K562 (cell line): ENCODE results near the gene METTL15. TPM values are rescaled to one million over a fixed set of nuclear protein-coding genes. Genes with fewer than 3 reads are reported as not detected.

Experiments
- ATAC-seq: fragments of 200-7000 bp; cut with Tn5 transposase; 3 replicates; pipeline ENCODE4 v1.9.1; 2020; ENCODE audit warnings: moderate library complexity
- BruUV-seq: library from RNA; stranded (reverse); fragments of 400-500 nt; replicated peaks from 2 replicates; lab custom pipeline; 2021; lab: Mats Ljungman, UMichigan
- CTCF ChIA-PET: fragments of 300-600 bp; formaldehyde crosslinking; extraction: SDS; loops from one replicate; lab custom pipeline; 2021; ENCODE audit warnings: low intra/inter-chr PET ratio; lab: Yijun Ruan, JAX
- POLR2A ChIA-PET: fragments of 300-600, 350-650 bp; sonication (Branson Sonifier 250); formaldehyde crosslinking; extraction: SDS; loops from one replicate; lab custom pipeline; 2021; ENCODE audit warnings: antibody characterized with exemption, inconsistent platforms; lab: Yijun Ruan, JAX
- DNase-seq, 4 experiments: peaks; one replicate each; pipeline versions ENCODE4 v3.0.0 to v3.0.0-alpha.2; 2011 to 2018; ENCODE audit warnings: low spot score in 3 of 4, mixed read lengths in 3 of 4; ENCODE audit errors: extremely low read depth in 1 of 4
- FAIRE-seq: peaks from 2 replicates; lab custom pipeline; 2011; peaks lifted over from hg19 to GRCh38; lab: Jason Lieb, UNC
- H2AFZ ChIP-seq: 2 replicates; pipeline ENCODE4 v1.6.0; 2011; ENCODE audit warnings: low read depth, low read length, control low read depth, inconsistent platforms
- H3K27ac ChIP-seq: fragments of 200-600 bp; 3 replicates; pipeline ENCODE4 v1.8.0; 2011; ENCODE audit warnings: low read depth, mild to moderate bottlenecking, control low read depth, inconsistent platforms, low read length, moderate library complexity, mixed read lengths; ENCODE audit errors: extremely low read depth
- H3K27me3 ChIP-seq, 2 experiments: fragments of 300-600 bp in 1 of 2; 2 replicates in 1 of 2; 3 replicates in 1 of 2; pipeline versions ENCODE4 v1.6.0 to v1.8.0; 2011; ENCODE audit warnings: inconsistent platforms in 2 of 2, low read length in 2 of 2, mild to moderate bottlenecking in 1 of 2, mixed read lengths in 1 of 2, moderate library complexity in 1 of 2; ENCODE audit not compliant: control insufficient read depth in 2 of 2, insufficient read depth in 2 of 2
- H3K36me3 ChIP-seq: fragments of 300-600 bp; 3 replicates; pipeline ENCODE4 v1.8.0; 2011; ENCODE audit warnings: mild to moderate bottlenecking, low read length, inconsistent platforms; ENCODE audit not compliant: control insufficient read depth, insufficient read depth
- H3K4me1 ChIP-seq, 2 experiments: fragments of 200-600 bp in 1 of 2; replicated peaks in 1 of 2; 2 replicates in 1 of 2; 3 replicates in 1 of 2; pipeline versions ENCODE4 v1.5.1 to v1.8.0; 2011; ENCODE audit warnings: inconsistent platforms in 2 of 2, low read length in 2 of 2, mild to moderate bottlenecking in 1 of 2, mixed read lengths in 1 of 2, moderate library complexity in 1 of 2; ENCODE audit not compliant: control insufficient read depth in 2 of 2, insufficient read depth in 2 of 2
- H3K4me2 ChIP-seq: 2 replicates; pipeline ENCODE4 v1.6.1; 2011; ENCODE audit warnings: low read length, control low read depth, inconsistent platforms, mixed read lengths; ENCODE audit not compliant: insufficient read depth
- H3K4me3 ChIP-seq: fragments of 200-600 bp; sonication (generic), shearing (Covaris generic); 2 replicates; pipeline ENCODE4 v1.5.1; 2016; ENCODE audit warnings: control low read depth, inconsistent platforms
- H3K79me2 ChIP-seq: fragments of 200-600 bp; 3 replicates; pipeline ENCODE4 v1.8.0; 2011; ENCODE audit warnings: low read length, inconsistent platforms; ENCODE audit not compliant: control insufficient read depth, insufficient read depth
- H3K9ac ChIP-seq, 2 experiments: 2 replicates each; pipeline versions ENCODE4 v1.6.0 to v1.6.1; 2011; ENCODE audit warnings: low read depth in 2 of 2, low read length in 2 of 2, control low read depth in 1 of 2, inconsistent platforms in 1 of 2, mild to moderate bottlenecking in 1 of 2, mixed read lengths in 1 of 2; ENCODE audit not compliant: insufficient read depth in 1 of 2
- H3K9me1 ChIP-seq: one replicate; pipeline ENCODE4 v1.6.0; 2011; ENCODE audit warnings: inconsistent platforms, mild to moderate bottlenecking, low read length, moderate library complexity; ENCODE audit not compliant: control insufficient read depth, insufficient read depth
- H3K9me3 ChIP-seq: replicated peaks from 2 replicates; pipeline ENCODE4 v1.5.1; 2011; ENCODE audit warnings: low read depth, low read length, inconsistent platforms; ENCODE audit not compliant: control insufficient read depth, insufficient read depth
- H4K20me1 ChIP-seq: replicated peaks from 2 replicates; pipeline ENCODE4 v1.6.1; 2011; ENCODE audit warnings: low read length, inconsistent platforms, mixed read lengths; ENCODE audit not compliant: control insufficient read depth, insufficient read depth
- ARID3B ChIP-seq: fragments of 250-450 bp; sonication (Bioruptor Pico); IDR thresholded peaks from 2 replicates; pipeline ENCODE4 v1.4.0; 2020; ENCODE audit warnings: borderline replicate concordance
- HDAC2 ChIP-seq: fragments of 450-650 bp; IDR thresholded peaks from 2 replicates; pipeline ENCODE4 v1.6.1; 2016; ENCODE audit warnings: mild to moderate bottlenecking
- MLX ChIP-seq, 2 experiments: fragments of 450-650 bp in 1 of 2; sonication (generic) in 1 of 2; formaldehyde crosslinking; conservative IDR thresholded peaks; 2 replicates each; pipeline versions ENCODE4 v1.4.0 to v1.8.1; 2020 to 2022; ENCODE audit warnings: mild to moderate bottlenecking in 1 of 2, missing genetic modification reagents in 1 of 2
- NFIX ChIP-seq: fragments of 250-450 bp; sonication (Bioruptor Pico); IDR thresholded peaks from 2 replicates; pipeline ENCODE4 v1.4.0; 2020; ENCODE audit warnings: low read depth, mild to moderate bottlenecking, moderate library complexity
- TBL1XR1 ChIP-seq, 2 experiments: IDR thresholded peaks; 2 replicates each; pipeline ENCODE4 v1.6.1; 2012; ENCODE audit warnings: improper control_type of control experiment in 2 of 2, low read length in 2 of 2, mild to moderate bottlenecking in 1 of 2
- THRB ChIP-seq: fragments of 450-650 bp; formaldehyde crosslinking; conservative IDR thresholded peaks from 2 replicates; pipeline ENCODE4 v1.4.0; 2022; ENCODE audit warnings: mild to moderate bottlenecking, missing genetic modification characterization
- ZNF212 ChIP-seq: fragments of 450-650 bp; formaldehyde crosslinking; IDR thresholded peaks from 2 replicates; pipeline ENCODE4 v1.4.0; 2020; ENCODE audit warnings: mild to moderate bottlenecking
- ZNF263 ChIP-seq: sonication (generic); formaldehyde crosslinking; IDR thresholded peaks from 2 replicates; pipeline ENCODE4 v1.8.0; 2022; ENCODE audit warnings: mild to moderate bottlenecking, missing genetic modification reagents, borderline replicate concordance
- ZNF583 ChIP-seq: fragments of 250-450 bp; sonication (Bioruptor Pico); IDR thresholded peaks from 2 replicates; pipeline ENCODE4 v1.4.0; 2020
- WGBS: fragments of 100-300 bp; shearing (Covaris generic); methylation state at CpG from one replicate; pipeline ENCODE4 v1.1.6; 2016; ENCODE audit warnings: low coverage, mixed read lengths; ENCODE audit not compliant: insufficient coverage; ENCODE audit errors: missing lambda C conversion rate; 5-methylcytosine and 5-hydroxymethylcytosine counted together
- in situ Hi-C: fragments of 300-500 bp; cut with MboI; formaldehyde crosslinking; loops from 4 replicates; pipeline ENCODE4 v1.15.0; 2018; ENCODE audit warnings: inconsistent platforms, mixed read lengths
- intact Hi-C: fragments of 100-400 bp; cut with micrococcal nuclease; formaldehyde crosslinking; loops from 2 replicates; pipeline ENCODE4 v1.14.2; 2022
- polyA plus RNA-seq, 8 experiments: library from polyadenylated mRNA; depleted of rRNA in 4 of 8; stranded (reverse) in 5 of 8; unstranded in 3 of 8; fragments of >200 nt; fragmentation: Nextera tagmentation in 2 of 8; fragmentation: Illumina TruSeq in 1 of 8; extraction: Ambion mirVana in 2 of 8; extraction: Trizol in 1 of 8; gene quantifications; 2 replicates each; pipeline versions ENCODE4 v1.2.1 to v1.2.3, GENCODE V29; 2011 to 2014; ENCODE audit warnings: inconsistent platforms in 1 of 8, missing spikeins in 1 of 8
- total RNA-seq, 7 experiments: library from RNA; depleted of rRNA in 6 of 7; stranded (reverse); fragments of >200 nt in 6 of 7; fragmentation: Illumina TruSeq in 2 of 7; extraction: Trizol in 2 of 7; gene quantifications; 2 replicates each; pipeline versions ENCODE4 v1.2.1 to v1.2.3, GENCODE V29; 2011 to 2021; ENCODE audit warnings: low replicate concordance in 1 of 7
- TF ChIP-seq, protein P1 (sequence below): IDR thresholded peaks from 2 replicates; pipeline ENCODE4 v1.6.1; 2016; ENCODE audit warnings: missing genetic modification characterization, missing compliant biosample characterization

Gene METTL15
- total and polyA plus RNA-seq, 9 of the 15 experiments (the other 6 are each of a cell fraction or from before 2014, with no cell fraction given), result 10.7 to 21.7 (median 15.9) TPM

DNA sequence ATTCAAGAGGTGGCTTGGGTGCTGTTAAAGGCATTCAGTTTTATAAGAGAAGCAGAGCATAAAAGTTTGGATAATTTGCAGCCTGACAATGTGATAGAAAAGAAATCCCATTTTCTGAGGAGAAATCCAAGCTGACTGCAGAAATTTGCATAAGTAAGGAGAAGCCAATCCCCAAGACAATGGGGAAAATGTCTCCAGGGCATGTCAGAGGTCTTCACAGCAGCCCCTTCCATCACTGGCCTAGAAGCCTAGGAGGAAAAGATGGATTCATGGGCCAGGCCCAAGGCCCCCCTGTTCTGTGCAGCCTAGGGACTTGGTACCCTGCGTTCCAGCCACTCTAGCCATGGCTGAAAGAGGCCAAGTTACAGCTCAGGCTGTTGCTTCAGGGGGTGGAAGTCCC lies 207.3 kb downstream of the METTL15 start:
- no peak for DNase-seq
- in situ Hi-C loops (no loop called here), intact Hi-C loops (no loop called here)
- Histone ChIP-seq H3K9me1 (no peaks in the 10 kb centered on the region), H2AFZ (no peak overlapping the region), H3K9me3 (no peaks in the 10 kb centered on the region), H3K4me1 (no peaks in the 10 kb centered on the region), H3K9ac (no peak overlapping the region), H3K79me2 (no peaks in the 10 kb centered on the region), H3K4me3 (no peak overlapping the region), H3K4me2 (no peak overlapping the region), H4K20me1 (no peaks in the 10 kb centered on the region), H3K27ac (no peak overlapping the region), H3K36me3 (peaks cover 3% of the 10 kb centered on the region; the same call in 1 of the 3 replicates), H3K27me3 (no peaks in the 10 kb centered on the region)
- WGBS, result 50% methylated on average over 1 of the region's 1 CpG
- POLR2A ChIA-PET, result no interaction called here
- FAIRE-seq, result no peak
- ATAC-seq, result no peak
- CTCF ChIA-PET, result no interaction called here
- no TSS peak for BruUV-seq
- no peak for TF ChIP-seq NFIX (CRISPR knock-in tag)
- no peak for TF ChIP-seq ZNF212 (CRISPR knock-in tag)
- TF ChIP-seq ZNF583 (CRISPR knock-in tag), result no peak
- TF ChIP-seq ARID3B (CRISPR knock-in tag), result no peak
- no peak for TF ChIP-seq ZNF263 (CRISPR knock-in tag)
- TF ChIP-seq THRB (CRISPR knock-in tag), result no peak
- TF ChIP-seq MLX (CRISPR knock-in tag; conservative IDR thresholded peaks at IDR 0.05), result no peak
- TF ChIP-seq, protein P1, sequence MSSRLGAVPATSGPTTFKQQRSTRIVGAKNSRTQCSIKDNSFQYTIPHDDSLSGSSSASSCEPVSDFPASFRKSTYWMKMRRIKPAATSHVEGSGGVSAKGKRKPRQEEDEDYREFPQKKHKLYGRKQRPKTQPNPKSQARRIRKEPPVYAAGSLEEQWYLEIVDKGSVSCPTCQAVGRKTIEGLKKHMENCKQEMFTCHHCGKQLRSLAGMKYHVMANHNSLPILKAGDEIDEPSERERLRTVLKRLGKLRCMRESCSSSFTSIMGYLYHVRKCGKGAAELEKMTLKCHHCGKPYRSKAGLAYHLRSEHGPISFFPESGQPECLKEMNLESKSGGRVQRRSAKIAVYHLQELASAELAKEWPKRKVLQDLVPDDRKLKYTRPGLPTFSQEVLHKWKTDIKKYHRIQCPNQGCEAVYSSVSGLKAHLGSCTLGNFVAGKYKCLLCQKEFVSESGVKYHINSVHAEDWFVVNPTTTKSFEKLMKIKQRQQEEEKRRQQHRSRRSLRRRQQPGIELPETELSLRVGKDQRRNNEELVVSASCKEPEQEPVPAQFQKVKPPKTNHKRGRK, result no peak
- no peak for TF ChIP-seq HDAC2
- TF ChIP-seq TBL1XR1 (IDR thresholded peaks at IDR 0.05; ENCODE audit: low read length in 2 of 2), result no peak
